GM21786 (cell line): ENCODE results near the gene OR2A42.
"Not testable (repeated sequence)": the region's sequence is repeated elsewhere in the genome, so short reads cannot be mapped to it uniquely, and the experiment has no call there.

Experiments
- ATAC-seq: cut with Tn5 transposase; IDR thresholded peaks from one replicate; pipeline ENCODE4 v1.9.1; 2021; ENCODE audit not compliant: unreplicated experiment

Gene OR2A42

GRCh38 chr7:144223675-144224074, 15.7 kb downstream of the OR2A42 start:
- ATAC-seq, result not testable (repeated sequence)

DNA sequence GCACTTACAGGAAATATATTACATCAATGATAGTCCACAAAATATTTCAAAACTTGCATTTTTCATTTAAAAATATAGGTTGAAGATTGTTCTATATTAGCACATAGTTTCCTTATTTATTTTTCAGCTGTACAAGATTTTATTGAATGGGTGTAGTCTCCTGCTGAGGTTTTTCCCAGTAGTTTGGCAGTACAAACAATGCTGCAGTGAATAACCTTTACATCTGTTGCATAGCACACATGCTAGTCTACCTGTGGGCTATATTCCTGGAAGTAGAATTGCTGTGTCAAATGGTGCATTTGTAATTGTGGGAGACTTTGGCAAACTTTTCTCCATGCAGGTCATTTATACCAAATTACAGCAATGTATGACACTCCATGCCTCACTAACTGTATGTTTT, 18.9 kb downstream of the OR2A42 start:
- not testable (repeated sequence) for ATAC-seq

GRCh38 chr7:144219149-144219548, 20.3 kb downstream of the OR2A42 start:
- ATAC-seq, result peak; percentile 40

GRCh38 chr7:144218581-144218980, 20.8 kb downstream of the OR2A42 start:
- ATAC-seq, result not testable (repeated sequence)

GRCh38 chr7:144217200-144217599, 22.2 kb downstream of the OR2A42 start:
- not testable (repeated sequence) for ATAC-seq

DNA sequence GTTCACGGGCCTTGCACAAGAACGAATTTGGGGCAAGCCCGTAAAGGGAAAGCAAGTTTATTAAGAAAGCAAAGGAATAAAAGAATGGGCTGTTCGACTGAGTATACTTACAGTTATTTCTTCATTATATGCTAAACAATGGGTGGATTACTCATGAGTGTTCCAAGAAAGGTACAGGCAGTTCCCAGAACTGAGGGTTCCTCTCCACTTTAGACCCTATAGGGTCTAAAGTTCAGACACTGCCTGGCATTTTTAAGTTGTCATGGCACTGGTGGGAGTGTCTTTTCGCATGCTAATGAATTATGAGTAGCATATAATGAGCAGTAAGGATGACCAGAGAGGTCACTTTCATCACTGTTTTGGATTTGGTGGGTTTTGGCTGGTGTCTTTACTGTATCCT, 34.1 kb downstream of the OR2A42 start:
- ATAC-seq, result not testable (repeated sequence)

- not testable (repeated sequence) for ATAC-seq
Measured at GRCh38 chr7:144203086-144203485, 36.3 kb downstream of the OR2A42 start.

DNA sequence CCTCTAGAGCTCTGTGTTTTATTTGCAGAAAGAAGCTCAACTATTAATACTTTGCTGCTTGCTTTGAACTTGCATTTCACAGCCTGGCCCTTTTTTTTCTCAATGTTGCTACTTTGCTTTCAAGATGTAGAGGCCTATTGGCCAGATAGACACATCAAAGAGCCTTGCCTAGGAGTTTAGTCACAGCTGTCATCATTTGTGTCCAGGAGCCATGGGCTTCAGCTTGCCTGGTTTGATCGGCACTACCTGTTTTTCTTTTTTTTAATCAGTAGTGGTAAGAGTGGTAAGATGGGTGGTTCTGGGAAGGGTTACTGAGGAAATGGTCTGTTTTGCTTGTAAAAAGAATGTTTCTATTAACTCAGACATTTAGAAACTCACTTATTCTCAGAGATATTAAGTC, 37.4 kb downstream of the OR2A42 start:
- peak; percentile 19 for ATAC-seq

GRCh38 chr7:144198934-144199333, 40.5 kb downstream of the OR2A42 start:
- ATAC-seq, result not testable (repeated sequence)

DNA sequence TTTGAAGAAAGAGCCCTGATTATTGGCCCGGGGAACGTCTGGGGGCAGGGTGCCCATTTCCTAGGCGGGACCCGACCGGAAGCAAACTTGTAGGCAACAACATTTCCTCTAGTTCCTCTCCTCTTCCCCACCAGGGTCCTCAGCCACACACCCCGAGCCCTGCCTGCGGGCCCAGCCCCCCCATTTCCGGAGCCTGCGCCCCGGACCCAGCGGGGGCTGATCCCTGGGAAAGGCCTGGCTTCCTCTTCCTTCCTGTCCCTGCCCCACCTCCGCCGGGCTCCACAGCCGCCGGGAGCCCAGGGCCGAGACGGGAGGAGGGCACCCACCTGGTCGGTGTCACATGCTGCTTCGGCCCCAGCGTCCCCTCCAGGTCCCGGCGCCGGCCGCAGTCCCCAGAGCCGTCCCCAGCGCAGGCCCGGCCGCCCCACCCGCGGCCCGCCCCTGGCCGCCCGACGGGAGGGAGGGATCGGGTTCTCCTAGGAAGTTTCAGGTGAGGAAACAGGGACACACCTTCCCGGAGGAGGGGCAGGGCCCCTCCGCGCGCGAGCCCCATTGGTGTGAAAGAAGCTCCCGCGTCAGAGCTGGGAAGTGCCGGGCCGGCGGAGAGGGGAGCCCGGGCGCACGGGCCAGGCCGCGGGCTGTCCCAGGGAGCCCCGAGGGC, 44.1 kb downstream of the OR2A42 start, which contains the start of gene ARHGEF35:
Gene ARHGEF35 (minus strand): TSS at position 622 of the 661 bp plus-strand sequence. CDS start 7,450 bp downstream, outside the sequence.
- peak; percentile 58 for ATAC-seq

DNA sequence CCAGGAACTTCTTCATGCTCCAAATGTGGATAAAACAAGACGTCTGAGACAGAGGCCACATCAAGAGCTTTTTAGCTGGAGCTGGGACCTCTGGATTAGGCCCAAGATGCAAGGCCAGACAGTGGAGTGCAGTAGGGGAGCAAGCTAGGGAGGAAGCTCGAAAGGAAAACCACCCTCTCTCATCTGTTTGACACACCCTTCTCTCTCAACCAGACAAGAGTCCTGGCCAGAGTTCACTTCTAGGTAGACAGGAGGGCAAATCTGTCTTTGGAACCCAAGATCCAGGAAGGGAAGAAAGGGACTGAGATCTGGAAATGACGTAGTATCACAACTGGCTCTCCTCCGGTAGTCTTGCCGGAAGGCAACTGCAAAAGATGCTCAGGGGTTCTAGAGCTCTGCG, 45.0 kb downstream of the OR2A42 start:
- not testable (repeated sequence) for ATAC-seq

DNA sequence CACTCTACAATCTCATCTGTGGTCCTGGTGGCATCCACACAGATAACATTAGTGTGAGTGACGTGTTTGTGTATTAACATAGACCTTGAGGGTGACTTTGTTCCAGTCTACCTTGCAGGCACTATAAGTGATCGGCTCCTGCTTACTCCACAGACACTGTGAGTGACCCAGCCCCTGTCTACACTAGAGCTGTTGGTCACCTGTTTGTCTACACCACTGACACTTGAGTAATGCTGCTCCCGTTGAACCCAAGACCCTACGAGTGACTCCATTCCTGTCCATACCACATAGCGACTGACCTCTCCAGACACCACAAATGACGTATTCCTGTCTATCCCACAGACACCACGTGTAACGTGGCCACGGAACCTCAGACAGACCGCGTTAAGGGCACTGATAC, 45.6 kb downstream of the OR2A42 start:
- not testable (repeated sequence) for ATAC-seq

GRCh38 chr7:144188578-144189171, 50.7 kb downstream of the OR2A42 start:
- ATAC-seq, result not testable (repeated sequence)

GRCh38 chr7:144187848-144188247, 51.6 kb downstream of the OR2A42 start:
- not testable (repeated sequence) for ATAC-seq

- ATAC-seq, result not testable (repeated sequence)
Measured at GRCh38 chr7:144183166-144183565, 56.2 kb downstream of the OR2A42 start, which contains the start of gene CTAGE4. Gene CTAGE4, plus strand, starts transcription at chr7:144183466. Its CDS starts 38 bp downstream, at chr7:144183504.

DNA sequence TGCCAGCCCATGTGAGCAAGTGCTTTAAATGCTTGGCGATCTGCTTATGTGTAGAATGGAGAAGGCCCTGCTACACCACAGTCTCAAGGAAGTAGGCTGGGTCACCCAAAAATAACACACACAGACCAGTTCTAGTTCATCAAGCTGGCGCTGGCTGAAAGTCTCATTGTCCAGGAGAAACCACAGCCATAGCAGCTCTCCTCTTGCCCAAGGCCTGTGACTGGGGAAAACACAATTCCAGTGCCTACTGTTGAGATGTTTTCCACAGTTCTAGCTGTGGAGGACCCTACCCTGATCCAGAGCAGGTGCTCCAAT, 60.3 kb downstream of the OR2A42 start:
- ATAC-seq, result not testable (repeated sequence)

GRCh38 chr7:144178380-144179164, 60.8 kb downstream of the OR2A42 start:
- ATAC-seq, result peak; percentile 98
